KMS-11 (cell line): Measurements from ENCODE around the gene ZNF391.
"Not testable (repeated sequence)": the region's sequence is repeated elsewhere in the genome, so short reads cannot be mapped to it uniquely, and the experiment has no call there.

Source experiments
- H2AFZ ChIP-seq: fragments of 200-600 bp; sonication (generic); 2 replicates; pipeline ENCODE4 v1.6.1; 2016; ENCODE audit warnings: antibody characterized with exemption, mixed run types, low read depth
- H3K27ac ChIP-seq: fragments of 200-600 bp; sonication (generic); 2 replicates; pipeline ENCODE4 v1.6.1; 2016; ENCODE audit warnings: mild to moderate bottlenecking, mixed run types
- H3K27me3 ChIP-seq: fragments of 200-600 bp; sonication (generic); 2 replicates; pipeline ENCODE4 v1.6.1; 2017; ENCODE audit warnings: mild to moderate bottlenecking, low read depth, mixed run types, moderate library complexity; ENCODE audit not compliant: insufficient read depth
- H3K36me3 ChIP-seq: fragments of 200-600 bp; sonication (generic); 2 replicates; pipeline ENCODE4 v1.6.1; 2017; ENCODE audit warnings: mild to moderate bottlenecking, mixed run types; ENCODE audit not compliant: insufficient read depth
- H3K4me1 ChIP-seq: fragments of 200-600 bp; sonication (generic); 2 replicates; pipeline ENCODE4 v1.6.1; 2016; ENCODE audit warnings: mild to moderate bottlenecking, low read depth, mixed run types; ENCODE audit not compliant: poor library complexity, severe bottlenecking
- H3K4me2 ChIP-seq: fragments of 200-600 bp; sonication (generic); 2 replicates; pipeline ENCODE4 v1.7.0; 2016; ENCODE audit warnings: mild to moderate bottlenecking, mixed run types
- H3K4me3 ChIP-seq: fragments of 200-600 bp; sonication (generic); IDR thresholded peaks from 2 replicates; pipeline ENCODE4 v1.6.1; 2017; ENCODE audit warnings: low read depth, low read length, mixed read lengths; ENCODE audit not compliant: insufficient read depth
- H3K79me2 ChIP-seq: fragments of 200-600 bp; sonication (generic); 2 replicates; pipeline ENCODE4 v1.6.1; 2016; ENCODE audit warnings: low read depth, mixed run types; ENCODE audit not compliant: insufficient read depth
- H3K9ac ChIP-seq: fragments of 200-600 bp; sonication (generic); 2 replicates; pipeline ENCODE4 v1.6.1; 2016; ENCODE audit warnings: mild to moderate bottlenecking, mixed run types
- H4K20me1 ChIP-seq: fragments of 200-600 bp; sonication (generic); 2 replicates; pipeline ENCODE4 v1.6.1; 2016; ENCODE audit warnings: mild to moderate bottlenecking, mixed run types; ENCODE audit not compliant: insufficient read depth
- CTCF ChIP-seq: fragments of 200-600 bp; sonication (generic); conservative IDR thresholded peaks from 2 replicates; pipeline ENCODE4 v1.6.1; 2017; ENCODE audit warnings: low read depth, mild to moderate bottlenecking, antibody characterized with exemption, low read length, moderate library complexity, mixed read lengths

ZNF391 gene

GRCh38 chr6:27414996-27415395 lies 26.4 kb downstream of the ZNF391 start:
- Histone ChIP-seq H3K4me1 (no peaks in the 10 kb centered on the region), H4K20me1 (no peaks in the 10 kb centered on the region), H3K4me3 (no peak overlapping the region), H2AFZ (no peak overlapping the region), H3K27me3 (no peaks in the 10 kb centered on the region), H3K79me2 (no peaks in the 10 kb centered on the region), H3K36me3 (no peaks in the 10 kb centered on the region), H3K9ac (no peak overlapping the region), H3K27ac (no peak overlapping the region), H3K4me2 (no peak overlapping the region)
- no peak for TF ChIP-seq CTCF

DNA sequence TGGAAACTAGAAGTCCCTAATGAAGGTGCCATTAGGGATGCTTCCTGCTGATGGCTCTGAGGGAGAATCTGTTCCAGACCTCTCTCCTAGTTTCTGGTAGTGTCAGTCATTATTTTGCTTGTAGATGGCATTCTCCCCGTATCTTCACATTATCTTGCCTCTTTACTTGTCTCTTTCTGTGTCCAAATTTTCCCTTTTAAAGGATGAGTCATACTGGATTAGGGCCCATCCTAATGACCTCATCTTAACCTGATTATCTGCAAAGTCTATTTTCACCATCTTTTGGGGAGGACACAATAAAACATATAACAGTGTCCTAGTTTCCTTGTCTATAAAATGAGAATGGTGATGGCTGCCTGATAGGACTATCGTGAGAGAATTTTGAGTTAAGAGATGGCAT lies 27.3 kb downstream of the ZNF391 start:
- Histone ChIP-seq H3K4me2 (no peak overlapping the region), H4K20me1 (no peaks in the 10 kb centered on the region), H3K27ac (no peak overlapping the region), H3K79me2 (no peaks in the 10 kb centered on the region), H2AFZ (no peak overlapping the region), H3K27me3 (no peaks in the 10 kb centered on the region), H3K4me1 (no peaks in the 10 kb centered on the region), H3K36me3 (no peaks in the 10 kb centered on the region), H3K4me3 (no peak overlapping the region), H3K9ac (no peak overlapping the region)
- no peak for TF ChIP-seq CTCF

DNA sequence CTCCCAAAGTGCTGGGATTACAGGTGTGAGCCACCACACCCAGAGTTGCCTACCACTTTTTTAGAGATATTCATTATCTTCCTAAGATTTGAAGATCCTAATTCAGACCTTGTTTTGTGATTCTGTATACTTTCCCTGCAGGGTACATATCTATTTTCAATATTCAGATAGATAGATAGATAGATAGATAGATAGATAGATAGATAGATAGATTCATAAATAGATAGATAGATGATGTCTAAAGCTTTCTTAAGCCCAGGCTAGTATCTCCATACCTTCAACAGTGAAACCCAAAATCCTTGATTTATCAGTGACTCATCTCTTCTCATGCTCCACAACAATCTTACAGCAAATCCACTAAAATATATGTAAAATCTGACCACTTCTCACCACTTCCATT lies 30.8 kb downstream of the ZNF391 start:
- Histone ChIP-seq H2AFZ (no peak overlapping the region), H3K79me2 (no peaks in the 10 kb centered on the region), H3K4me3 (no peak overlapping the region), H3K4me1 (no peaks in the 10 kb centered on the region), H3K27ac (no peak overlapping the region), H3K36me3 (no peaks in the 10 kb centered on the region), H4K20me1 (no peaks in the 10 kb centered on the region), H3K27me3 (no peaks in the 10 kb centered on the region), H3K4me2 (no peak overlapping the region), H3K9ac (no peak overlapping the region)
- TF ChIP-seq CTCF = no peak

DNA sequence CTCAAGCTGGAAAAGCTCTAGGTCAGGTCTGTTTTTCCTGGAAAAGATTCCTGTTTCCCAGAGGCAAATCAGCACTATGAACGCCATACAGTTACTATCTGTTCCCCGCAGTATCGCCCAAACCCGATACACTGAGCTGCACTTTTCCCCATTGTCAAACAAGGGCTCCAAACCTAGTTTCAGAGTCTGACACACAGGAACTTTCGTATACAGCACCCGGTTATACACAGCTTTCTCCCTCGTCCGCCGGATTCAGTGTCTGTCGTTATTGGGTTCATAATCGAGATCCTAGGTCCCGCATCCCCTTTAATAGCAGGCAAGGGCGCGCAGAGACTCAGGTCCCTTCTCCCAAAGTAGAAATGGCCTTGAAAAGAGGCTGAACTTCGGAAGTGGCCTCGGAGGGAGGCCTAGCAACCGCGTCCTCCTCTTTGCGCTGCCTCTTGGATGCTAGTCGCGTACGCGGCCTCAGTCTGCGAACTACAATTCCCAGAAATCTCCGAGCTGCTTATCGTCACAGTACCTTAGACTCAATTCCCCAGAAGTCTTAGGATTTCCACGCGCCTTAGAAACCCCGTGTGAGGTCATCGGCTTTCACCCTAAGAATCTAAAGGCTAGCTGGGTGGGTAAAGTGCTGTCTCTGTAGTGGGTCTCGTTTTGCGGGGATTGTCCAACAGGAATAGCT lies 34.2 kb downstream of the ZNF391 start:
- no peak for TF ChIP-seq CTCF
- no peak overlapping the region for H3K4me3 ChIP-seq
- H2AFZ ChIP-seq = no peak overlapping the region
- H3K27ac ChIP-seq = no peak overlapping the region
- H3K36me3 ChIP-seq = no peaks in the 10 kb centered on the region
- H3K79me2 ChIP-seq = no peaks in the 10 kb centered on the region
- no peak overlapping the region for H3K4me2 ChIP-seq
- H3K9ac ChIP-seq = no peak overlapping the region
- H3K27me3 ChIP-seq = no peaks in the 10 kb centered on the region
- no peaks in the 10 kb centered on the region for H4K20me1 ChIP-seq
- H3K4me1 ChIP-seq = no peaks in the 10 kb centered on the region

DNA sequence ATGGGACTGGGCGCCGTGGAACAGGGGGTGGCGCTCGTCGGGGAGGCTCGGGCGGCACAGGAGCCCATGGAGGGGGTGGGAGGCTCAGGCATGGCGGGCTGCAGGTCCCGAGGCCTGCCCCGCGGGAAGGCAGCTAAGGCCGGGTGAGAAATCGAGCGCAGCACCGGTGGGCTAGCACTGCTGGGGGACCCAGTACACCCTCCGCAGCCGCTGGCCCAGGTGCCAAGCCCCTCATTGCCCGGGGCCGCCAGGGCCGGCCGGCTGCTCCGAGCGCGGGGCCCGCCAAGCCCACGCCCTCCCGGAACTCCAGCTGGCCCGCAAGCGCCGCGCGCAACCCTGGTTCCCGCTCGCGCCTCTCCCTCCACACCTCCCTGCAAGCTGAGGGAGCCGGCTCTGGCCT lies 36.3 kb downstream of the ZNF391 start:
- H3K4me2 ChIP-seq, H4K20me1 ChIP-seq, H2AFZ ChIP-seq, H3K4me3 ChIP-seq, H3K79me2 ChIP-seq, H3K27ac ChIP-seq, H3K9ac ChIP-seq, H3K4me1 ChIP-seq, H3K27me3 ChIP-seq, H3K36me3 ChIP-seq: not testable (repeated sequence)
